Dermis blood vessel endothelial cell (primary cell): ENCODE results near the gene SUGP2. TPM values are rescaled to one million over a fixed set of nuclear protein-coding genes. Genes with fewer than 3 reads are reported as not detected.
A peak's percentile ranks its signal among the peaks of the same experiment; 100 is the strongest.

ENCODE experiments used
- DNase-seq: peaks from one replicate; pipeline ENCODE4 v3.0.0; 2010
- total RNA-seq: library from RNA; depleted of rRNA; stranded (reverse); fragments of >200 nt; gene quantifications from 2 replicates; pipeline ENCODE4 v1.2.3, GENCODE V29; 2014

SUGP2 gene
- total RNA-seq, 1 donor from 2014 or later, result 24.8 TPM

GRCh38 chr19:18989316-18989715 is 44.0 kb downstream of the SUGP2 start:
- DNase-seq, result no peak

- DNase-seq, result no peak
These were observed 45.9 kb downstream of the SUGP2 start for GRCh38 chr19:18987456-18987855.

- peak; percentile 94 for DNase-seq
These were observed 48.1 kb downstream of the SUGP2 start for GRCh38 chr19:18985257-18985656.

GRCh38 chr19:18984251-18984650 is 49.1 kb downstream of the SUGP2 start:
- no peak for DNase-seq

GRCh38 chr19:18982669-18983068 is 50.6 kb downstream of the SUGP2 start:
- DNase-seq, result no peak

GRCh38 chr19:18980432-18981020 is 52.8 kb downstream of the SUGP2 start:
- peak; percentile 28 for DNase-seq

- no peak for DNase-seq
These were observed 54.7 kb downstream of the SUGP2 start for GRCh38 chr19:18978616-18979015.

- DNase-seq, result no peak
These were observed 57.4 kb downstream of the SUGP2 start for GRCh38 chr19:18975869-18976268.

GRCh38 chr19:18975011-18975410 is 58.3 kb downstream of the SUGP2 start:
- no peak for DNase-seq

GRCh38 chr19:18972851-18973250 is 60.5 kb downstream of the SUGP2 start:
- DNase-seq, result peak; percentile 36

- peak; percentile 58 for DNase-seq
These were observed 61.0 kb downstream of the SUGP2 start for GRCh38 chr19:18972301-18972811.

- DNase-seq, result no peak
These were observed 63.2 kb downstream of the SUGP2 start for GRCh38 chr19:18969931-18970659.

GRCh38 chr19:18967358-18968146 is 65.8 kb downstream of the SUGP2 start:
- peak; percentile 92 for DNase-seq

GRCh38 chr19:18966307-18966706 is 67.0 kb downstream of the SUGP2 start:
- no peak for DNase-seq

- no peak for DNase-seq
These were observed 69.2 kb downstream of the SUGP2 start for GRCh38 chr19:18964121-18964520.

- DNase-seq, result no peak
These were observed 71.3 kb downstream of the SUGP2 start for GRCh38 chr19:18961767-18962620.

GRCh38 chr19:18960370-18960769 is 72.9 kb downstream of the SUGP2 start:
- no peak for DNase-seq

- no peak for DNase-seq
These were observed 78.3 kb downstream of the SUGP2 start for GRCh38 chr19:18955042-18955441.

GRCh38 chr19:18954094-18954493 is 79.2 kb downstream of the SUGP2 start:
- no peak for DNase-seq

- DNase-seq, result peak; percentile 75
These were observed 80.8 kb downstream of the SUGP2 start for GRCh38 chr19:18952364-18953003.

GRCh38 chr19:18951721-18952281 is 81.5 kb downstream of the SUGP2 start:
- no peak for DNase-seq

GRCh38 chr19:18949858-18950257 is 83.5 kb downstream of the SUGP2 start:
- no peak for DNase-seq
